Right lobe of liver (tissue), 4 donors: ENCODE measurements around the gene TNIK.

ENCODE experiments used
- CTCF ChIP-seq, 4 donors: fragments of 200-600 bp in 3 of 4; fragments of 450-650 bp in 1 of 4; IDR thresholded peaks; one replicate each; pipeline versions ENCODE4 v1.5.1 to v1.8.0; 2016 to 2022; ENCODE audit warnings: antibody characterized with exemption in 4 of 4, mild to moderate bottlenecking in 2 of 4
- POLR2A ChIP-seq: fragments of 450-650 bp; IDR thresholded peaks from one replicate; pipeline ENCODE4 v1.6.1; 2017; ENCODE audit warnings: antibody characterized with exemption, mild to moderate bottlenecking
- donor health status: DM: no; HTN: no; CAD: no.
- donor health status: DM: no; HTN: no; CAD: no.
- donor health status: DM: no; HTN: yes; CAD: no.

GRCh38 chr3:171172070-171172469 lies 288.1 kb downstream of the TNIK start:
- no peak for TF ChIP-seq POLR2A
- TF ChIP-seq CTCF (IDR thresholded peaks at IDR 0.05): peak in 2 of 4 donors; percentile 17 to 32
